Body of pancreas (tissue), 4 donors: ENCODE results near the gene L3MBTL1. TPM values are rescaled to one million over a fixed set of nuclear protein-coding genes. Genes with fewer than 3 reads are reported as not detected.

Experiments
- ATAC-seq: fragments of 150-250 bp; one replicate; pipeline ENCODE4 v1.9.1; 2016
- DNase-seq, 4 donors: peaks; one replicate each; pipeline ENCODE4 v3.0.0-alpha.2; 2019
- H3K27ac ChIP-seq, 4 donors: fragments of 200-600 bp; sonication (generic); 1 replicate in 3 of 4; 2 replicates in 1 of 4; pipeline versions ENCODE4 v1.5.1 to v1.6.1; 2016 to 2019; ENCODE audit warnings: mild to moderate bottlenecking in 1 of 4, mixed read lengths in 1 of 4, moderate library complexity in 1 of 4
- H3K27me3 ChIP-seq, 2 donors: fragments of 200-600 bp; sonication (generic); one replicate each; pipeline ENCODE4 v1.6.0; 2016; ENCODE audit warnings: mild to moderate bottlenecking in 1 of 2
- H3K36me3 ChIP-seq, 2 donors: fragments of 200-600 bp; sonication (generic); replicated peaks in 1 of 2; 2 replicates each; pipeline ENCODE4 v1.5.1; 2016; ENCODE audit warnings: low read depth in 2 of 2; ENCODE audit not compliant: insufficient read depth in 1 of 2
- H3K4me1 ChIP-seq: fragments of 200-600 bp; sonication (generic); one replicate; pipeline ENCODE4 v1.6.0; 2016
- H3K4me3 ChIP-seq, 2 donors: fragments of 200-600 bp; sonication (generic); 1 replicate in 1 of 2; 2 replicates in 1 of 2; pipeline ENCODE4 v1.5.1; 2016 to 2019
- H3K9me3 ChIP-seq, 3 donors: fragments of 200-600 bp; sonication (generic); 1 replicate in 2 of 3; 2 replicates in 1 of 3; pipeline ENCODE4 v1.5.1; 2016
- POLR2A ChIP-seq, 3 donors: fragments of 450-650 bp; IDR thresholded peaks; one replicate each; pipeline ENCODE4 v1.6.1; 2016; ENCODE audit warnings: antibody characterized with exemption in 3 of 3, mild to moderate bottlenecking in 2 of 3
- WGBS, 2 donors: methylation state at CpG; one replicate each; pipeline ENCODE4 v1.1.5; 2017; 5-methylcytosine and 5-hydroxymethylcytosine counted together
- intact Hi-C: fragments of 100-400 bp; cut with DNase I; formaldehyde crosslinking; loops from one replicate; pipeline ENCODE4 v1.15.1; 2023
- total RNA-seq, 2 donors: library from RNA; depleted of rRNA; stranded (reverse); fragments of >200 nt; gene quantifications; one replicate each; pipeline ENCODE4 v1.1.0, GENCODE V29; 2016
- TF ChIP-seq, protein P1 (sequence below), 7 experiments: fragments of 450-650 bp in 4 of 7; fragments of 200-600 bp in 3 of 7; sonication (generic) in 3 of 7; IDR thresholded peaks; one replicate each; pipeline ENCODE4 v1.5.1; 2016 to 2019; ENCODE audit warnings: antibody characterized with exemption in 7 of 7

Gene L3MBTL1
- total RNA-seq, 2 donors from 2014 or later = 4.9 to 10.1 TPM

DNA sequence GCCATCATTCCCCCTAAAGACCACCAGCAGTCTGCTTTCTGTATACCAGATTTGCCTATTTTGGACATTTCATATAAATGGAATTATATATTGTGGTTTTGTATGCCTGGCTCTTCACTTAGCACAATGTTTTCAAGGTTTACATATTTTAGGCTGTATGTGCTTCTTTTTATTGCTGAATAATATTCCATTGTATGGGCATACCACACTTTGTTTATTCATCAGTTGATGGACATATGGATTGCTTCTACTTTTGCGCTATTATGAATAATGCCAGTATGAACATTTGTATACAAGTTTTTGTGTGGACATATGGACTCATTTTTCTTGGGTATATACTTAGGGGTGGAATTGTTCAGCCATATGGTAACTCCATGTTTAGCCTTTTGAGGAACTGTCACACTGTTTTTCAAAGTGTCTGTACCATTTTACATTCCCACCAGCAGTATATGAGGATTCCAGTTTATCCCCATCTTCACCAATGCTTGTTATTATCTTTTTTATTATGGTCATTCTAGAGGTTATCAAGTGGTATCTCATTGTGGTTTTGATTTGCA, 12.7 kb downstream of the L3MBTL1 start:
- no peaks in the 10 kb centered on the region for H3K27me3 ChIP-seq
- H3K36me3 ChIP-seq = no peaks in the 10 kb centered on the region
- TF ChIP-seq, protein P1, sequence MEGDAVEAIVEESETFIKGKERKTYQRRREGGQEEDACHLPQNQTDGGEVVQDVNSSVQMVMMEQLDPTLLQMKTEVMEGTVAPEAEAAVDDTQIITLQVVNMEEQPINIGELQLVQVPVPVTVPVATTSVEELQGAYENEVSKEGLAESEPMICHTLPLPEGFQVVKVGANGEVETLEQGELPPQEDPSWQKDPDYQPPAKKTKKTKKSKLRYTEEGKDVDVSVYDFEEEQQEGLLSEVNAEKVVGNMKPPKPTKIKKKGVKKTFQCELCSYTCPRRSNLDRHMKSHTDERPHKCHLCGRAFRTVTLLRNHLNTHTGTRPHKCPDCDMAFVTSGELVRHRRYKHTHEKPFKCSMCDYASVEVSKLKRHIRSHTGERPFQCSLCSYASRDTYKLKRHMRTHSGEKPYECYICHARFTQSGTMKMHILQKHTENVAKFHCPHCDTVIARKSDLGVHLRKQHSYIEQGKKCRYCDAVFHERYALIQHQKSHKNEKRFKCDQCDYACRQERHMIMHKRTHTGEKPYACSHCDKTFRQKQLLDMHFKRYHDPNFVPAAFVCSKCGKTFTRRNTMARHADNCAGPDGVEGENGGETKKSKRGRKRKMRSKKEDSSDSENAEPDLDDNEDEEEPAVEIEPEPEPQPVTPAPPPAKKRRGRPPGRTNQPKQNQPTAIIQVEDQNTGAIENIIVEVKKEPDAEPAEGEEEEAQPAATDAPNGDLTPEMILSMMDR (IDR thresholded peaks at IDR 0.05) = no peak
- 91 to 100% methylated on average over 1 of the region's 1 CpG for WGBS, 2 donors
- peaks cover 6% of the 10 kb centered on the region for H3K4me1 ChIP-seq
- no peak overlapping the region for H3K27ac ChIP-seq
- intact Hi-C loops = no loop called here
- no peak overlapping the region for H3K4me3 ChIP-seq
- no peaks in the 10 kb centered on the region for H3K9me3 ChIP-seq
- ATAC-seq = no peak
- no peak for DNase-seq

DNA sequence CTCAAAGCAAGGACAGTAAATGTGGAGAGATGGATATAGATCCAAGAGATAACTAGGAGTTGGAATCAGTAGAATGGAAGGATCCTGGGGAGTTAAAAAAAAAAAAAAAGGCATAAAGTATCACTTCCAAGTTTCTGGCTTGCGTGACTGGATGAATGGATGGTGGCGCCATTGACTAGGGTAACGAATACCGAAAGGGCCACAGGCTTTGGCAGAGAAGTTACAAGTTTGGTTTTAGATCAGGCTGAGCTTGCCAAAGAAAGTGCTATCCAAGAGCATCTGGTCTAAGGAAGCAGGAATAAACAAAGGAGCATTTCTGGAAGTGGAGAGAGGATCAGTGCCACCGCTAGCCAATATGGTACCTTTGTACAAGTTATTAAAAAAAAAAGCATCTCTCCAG, 17.5 kb downstream of the L3MBTL1 start:
- DNase-seq = no peak
- Histone ChIP-seq H3K4me1 (no peaks in the 10 kb centered on the region), H3K4me3 (no peak overlapping the region), H3K36me3 (no peaks in the 10 kb centered on the region), H3K9me3 (no peaks in the 10 kb centered on the region), H3K27ac (no peak overlapping the region), H3K27me3 (no peaks in the 10 kb centered on the region)
- TF ChIP-seq, protein P1 (IDR thresholded peaks at IDR 0.05) = no peak
- no peak for TF ChIP-seq POLR2A (IDR thresholded peaks at IDR 0.05)
- no peak for ATAC-seq
- 85 to 98% methylated on average over 5 of the region's 5 CpGs for WGBS, 2 donors
- intact Hi-C loops = no loop called here

DNA sequence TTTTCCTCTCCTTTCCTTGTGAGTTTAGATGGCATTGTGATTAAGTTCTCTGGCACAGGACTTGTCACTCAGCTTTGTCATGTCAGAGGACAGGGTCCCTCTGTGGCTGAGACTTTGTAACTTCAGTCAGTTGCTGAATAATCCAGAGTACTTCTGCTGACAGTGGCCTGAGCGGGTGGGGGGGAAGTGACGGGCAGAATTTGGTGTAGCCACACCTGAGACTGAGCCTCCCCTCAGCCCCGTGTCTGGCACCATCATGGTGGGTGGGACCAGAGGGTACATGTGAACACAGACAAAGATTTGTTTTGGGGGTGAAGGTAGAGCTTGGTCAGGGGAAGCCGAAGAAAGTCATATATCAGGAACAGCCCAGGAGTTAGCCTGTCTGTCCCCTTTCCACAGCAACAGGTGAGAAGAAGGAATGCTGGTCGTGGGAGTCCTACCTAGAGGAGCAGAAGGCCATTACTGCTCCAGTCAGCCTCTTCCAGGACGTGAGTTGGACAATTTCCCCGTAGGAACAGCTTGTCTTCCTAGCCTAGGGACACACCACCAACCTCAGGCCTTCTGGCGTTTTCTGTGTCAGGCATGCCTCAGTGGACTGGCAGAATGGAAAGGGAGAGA, 20.9 kb downstream of the L3MBTL1 start:
- ATAC-seq (no peak), DNase-seq (peak in 1 of 4 donors; percentile 4)
- no peak overlapping the region for H3K4me3 ChIP-seq
- intact Hi-C loops = no loop called here
- no peaks in the 10 kb centered on the region for H3K9me3 ChIP-seq
- H3K36me3 ChIP-seq = no peaks in the 10 kb centered on the region
- H3K27ac ChIP-seq = no peak overlapping the region
- no peaks in the 10 kb centered on the region for H3K27me3 ChIP-seq
- 84 to 90% methylated on average over 6 to 8 of the region's 8 CpGs for WGBS, 2 donors
- no peaks in the 10 kb centered on the region for H3K4me1 ChIP-seq
- TF ChIP-seq, protein P1 (IDR thresholded peaks at IDR 0.05) = no peak
- no peak for TF ChIP-seq POLR2A (IDR thresholded peaks at IDR 0.05)

DNA sequence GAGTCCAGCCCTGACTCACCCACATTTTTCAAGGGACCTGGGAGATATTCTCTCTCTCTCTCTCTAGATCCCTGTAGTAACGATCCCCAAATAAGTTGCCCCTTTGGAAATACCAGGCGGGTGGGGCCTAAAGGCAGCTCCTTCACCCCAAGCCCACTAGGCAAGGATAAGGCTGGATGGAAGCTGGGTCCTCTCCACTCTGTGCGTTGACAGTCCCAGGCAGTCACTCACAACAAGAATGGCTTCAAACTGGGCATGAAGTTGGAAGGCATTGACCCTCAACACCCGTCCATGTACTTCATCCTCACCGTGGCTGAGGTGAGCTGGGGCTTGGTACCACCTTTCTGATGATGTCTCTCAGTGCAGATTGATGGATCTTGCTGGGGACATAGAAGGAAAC, 21.6 kb downstream of the L3MBTL1 start:
- DNase-seq = peak in 1 of 4 donors; percentile 2

More for the DNA sequence above, 21.6 kb downstream of the L3MBTL1 start:
- TF ChIP-seq POLR2A (IDR thresholded peaks at IDR 0.05) = no peak
- TF ChIP-seq, protein P1 (IDR thresholded peaks at IDR 0.05) = no peak
- Histone ChIP-seq H3K27ac (no peak overlapping the region), H3K4me3 (no peak overlapping the region), H3K27me3 (no peaks in the 10 kb centered on the region), H3K4me1 (no peaks in the 10 kb centered on the region), H3K9me3 (no peaks in the 10 kb centered on the region), H3K36me3 (no peaks in the 10 kb centered on the region)
- intact Hi-C loops = no loop called here
- 69 to 89% methylated on average over 5 of the region's 5 CpGs for WGBS, 2 donors
- no peak for ATAC-seq
